Loucy (cell line): ENCODE results near the gene IL6R.

Experiments
- H2AFZ ChIP-seq: fragments of 200-600 bp; sonication (generic); 2 replicates; pipeline ENCODE4 v1.6.0; 2016; ENCODE audit warnings: antibody characterized with exemption, mild to moderate bottlenecking, low read length, moderate library complexity
- H3F3A ChIP-seq: fragments of 200-600 bp; 2 replicates; pipeline ENCODE4 v1.6.0; 2016; ENCODE audit warnings: antibody characterized with exemption, low read depth, mild to moderate bottlenecking
- H3K27me3 ChIP-seq: fragments of 200-600 bp; sonication (generic); 2 replicates; pipeline ENCODE4 v1.6.1; 2014; ENCODE audit warnings: low read length, mild to moderate bottlenecking; ENCODE audit not compliant: insufficient read depth, poor library complexity, severe bottlenecking
- H3K36me3 ChIP-seq: fragments of 200-600 bp; sonication (generic); 2 replicates; pipeline ENCODE4 v1.6.1; 2016; ENCODE audit warnings: low read length; ENCODE audit not compliant: insufficient read depth
- H3K4me1 ChIP-seq: fragments of 200-600 bp; sonication (generic); 2 replicates; pipeline ENCODE4 v1.5.1; 2014; ENCODE audit warnings: low read length, mild to moderate bottlenecking; ENCODE audit not compliant: insufficient read depth, poor library complexity, severe bottlenecking
- H3K4me2 ChIP-seq: fragments of 200-600 bp; sonication (generic); 2 replicates; pipeline ENCODE4 v1.6.0; 2014; ENCODE audit warnings: antibody characterized with exemption, low read length, low read depth, mild to moderate bottlenecking; ENCODE audit not compliant: poor library complexity, severe bottlenecking
- H3K4me3 ChIP-seq: fragments of 200-600 bp; sonication (generic); 2 replicates; pipeline ENCODE4 v1.5.1; 2014; ENCODE audit warnings: low read length, mild to moderate bottlenecking, mixed read lengths; ENCODE audit not compliant: poor library complexity, severe bottlenecking
- H3K79me2 ChIP-seq: fragments of 200-600 bp; sonication (generic); 2 replicates; pipeline ENCODE4 v1.6.1; 2014; ENCODE audit warnings: low read length; ENCODE audit not compliant: insufficient read depth
- H3K9ac ChIP-seq: fragments of 200-600 bp; sonication (generic); 2 replicates; pipeline ENCODE4 v1.6.0; 2014; ENCODE audit warnings: mild to moderate bottlenecking, low read depth, low read length, moderate library complexity; ENCODE audit not compliant: poor library complexity, severe bottlenecking
- H3K9me2 ChIP-seq: fragments of 200-600 bp; sonication (generic); replicated peaks from 2 replicates; pipeline ENCODE4 v1.6.1; 2016; ENCODE audit warnings: low read depth, low read length, mixed read lengths
- H3K9me3 ChIP-seq: fragments of 200-600 bp; sonication (generic); 2 replicates; pipeline ENCODE4 v1.6.1; 2014; ENCODE audit warnings: mild to moderate bottlenecking, antibody characterized with exemption, low read length, low read depth; ENCODE audit not compliant: insufficient read depth
- H4K20me1 ChIP-seq: fragments of 200-600 bp; sonication (generic); 2 replicates; pipeline ENCODE4 v1.6.0; 2014; ENCODE audit warnings: antibody characterized with exemption, low read length, mild to moderate bottlenecking; ENCODE audit not compliant: insufficient read depth, poor library complexity, severe bottlenecking
- EZH2phosphoT487 ChIP-seq: fragments of 200-600 bp; IDR thresholded peaks from 2 replicates; pipeline ENCODE4 v1.6.1; 2018; ENCODE audit warnings: antibody characterized with exemption, mild to moderate bottlenecking, moderate library complexity, borderline replicate concordance
- TF ChIP-seq, protein P1 (sequence below): fragments of 200-600 bp; sonication (generic); conservative IDR thresholded peaks from 2 replicates; pipeline ENCODE4 v1.5.1; 2014; ENCODE audit warnings: mild to moderate bottlenecking, antibody characterized with exemption, low read length

The IL6R gene

DNA sequence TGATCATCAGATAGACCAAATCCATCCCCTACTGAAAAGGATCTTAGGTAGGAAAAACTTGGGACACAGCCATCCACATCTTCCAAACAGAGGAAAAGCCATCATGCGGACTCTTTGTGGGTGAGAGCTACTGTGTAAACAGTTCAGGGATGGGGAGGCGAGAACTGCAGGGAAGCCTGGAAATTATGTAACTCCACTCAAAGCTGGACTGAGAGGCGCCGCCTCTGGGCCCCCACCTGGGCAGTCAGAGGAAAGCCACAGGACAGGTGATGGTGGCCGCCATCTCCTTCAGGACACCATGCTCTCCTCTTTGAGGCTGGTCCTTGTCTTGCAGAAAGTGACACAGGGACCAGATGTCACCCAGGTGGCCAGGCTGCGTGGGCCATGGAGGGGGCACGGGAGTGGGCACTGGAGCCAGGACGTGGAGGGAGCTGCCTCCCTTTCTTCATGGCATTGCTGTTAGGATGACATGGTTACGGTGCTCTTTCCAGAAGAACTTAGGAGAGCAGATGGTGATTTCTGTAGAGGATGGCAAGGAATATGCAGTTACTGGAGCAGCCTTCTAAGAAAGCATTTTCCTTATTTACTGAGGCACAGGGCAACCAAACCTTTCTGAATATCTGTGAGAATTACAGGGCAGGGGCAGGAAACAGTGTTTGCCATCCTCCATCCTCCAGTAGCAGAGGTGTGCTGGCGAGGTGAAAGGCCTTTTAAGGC is 64.9 kb downstream of the IL6R start:
- H3K79me2 ChIP-seq: no peaks in the 10 kb centered on the region
- H3K9me2 ChIP-seq: no peaks in the 10 kb centered on the region
- H3F3A ChIP-seq: no peaks in the 10 kb centered on the region
- no peaks in the 10 kb centered on the region for H4K20me1 ChIP-seq
- no peak overlapping the region for H3K4me2 ChIP-seq
- H3K36me3 ChIP-seq: no peaks in the 10 kb centered on the region
- H2AFZ ChIP-seq: no peak overlapping the region
- no peak overlapping the region for H3K4me3 ChIP-seq
- no peaks in the 10 kb centered on the region for H3K9me3 ChIP-seq
- peaks cover 21% of the 10 kb centered on the region for H3K4me1 ChIP-seq
- TF ChIP-seq, protein P1, sequence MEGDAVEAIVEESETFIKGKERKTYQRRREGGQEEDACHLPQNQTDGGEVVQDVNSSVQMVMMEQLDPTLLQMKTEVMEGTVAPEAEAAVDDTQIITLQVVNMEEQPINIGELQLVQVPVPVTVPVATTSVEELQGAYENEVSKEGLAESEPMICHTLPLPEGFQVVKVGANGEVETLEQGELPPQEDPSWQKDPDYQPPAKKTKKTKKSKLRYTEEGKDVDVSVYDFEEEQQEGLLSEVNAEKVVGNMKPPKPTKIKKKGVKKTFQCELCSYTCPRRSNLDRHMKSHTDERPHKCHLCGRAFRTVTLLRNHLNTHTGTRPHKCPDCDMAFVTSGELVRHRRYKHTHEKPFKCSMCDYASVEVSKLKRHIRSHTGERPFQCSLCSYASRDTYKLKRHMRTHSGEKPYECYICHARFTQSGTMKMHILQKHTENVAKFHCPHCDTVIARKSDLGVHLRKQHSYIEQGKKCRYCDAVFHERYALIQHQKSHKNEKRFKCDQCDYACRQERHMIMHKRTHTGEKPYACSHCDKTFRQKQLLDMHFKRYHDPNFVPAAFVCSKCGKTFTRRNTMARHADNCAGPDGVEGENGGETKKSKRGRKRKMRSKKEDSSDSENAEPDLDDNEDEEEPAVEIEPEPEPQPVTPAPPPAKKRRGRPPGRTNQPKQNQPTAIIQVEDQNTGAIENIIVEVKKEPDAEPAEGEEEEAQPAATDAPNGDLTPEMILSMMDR: no peak
- no peak for TF ChIP-seq EZH2phosphoT487
- H3K27me3 ChIP-seq: no peaks in the 10 kb centered on the region
- H3K9ac ChIP-seq: no peak overlapping the region

DNA sequence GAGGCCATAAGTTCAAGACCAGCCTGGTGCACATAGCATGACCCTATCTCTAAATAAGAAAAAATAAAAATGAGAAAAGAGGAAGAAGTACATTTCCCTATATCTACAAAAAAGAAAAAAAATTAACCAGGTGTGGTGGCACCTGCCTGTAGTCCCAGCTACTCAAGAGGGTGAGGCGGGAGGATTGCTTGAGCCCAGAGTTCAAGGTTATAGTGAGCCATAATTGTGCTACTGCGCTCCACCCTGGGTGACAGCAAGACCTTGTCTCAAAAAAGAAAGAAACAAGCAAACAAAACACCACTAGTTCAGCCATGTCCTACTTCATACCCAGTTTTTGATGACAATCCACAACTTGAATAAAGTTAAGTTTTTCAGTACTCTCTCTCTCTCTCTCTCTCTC is 66.2 kb downstream of the IL6R start:
- H3K36me3 ChIP-seq: no peaks in the 10 kb centered on the region
- no peak overlapping the region for H3K9ac ChIP-seq
- H2AFZ ChIP-seq: no peak overlapping the region
- H3K4me1 ChIP-seq: peaks cover 9% of the 10 kb centered on the region
- H3K9me2 ChIP-seq: no peaks in the 10 kb centered on the region
- H3K4me3 ChIP-seq: no peak overlapping the region
- H3K4me2 ChIP-seq: no peak overlapping the region
- no peak for TF ChIP-seq EZH2phosphoT487
- TF ChIP-seq, protein P1: no peak
- H3K27me3 ChIP-seq: no peaks in the 10 kb centered on the region
- H3F3A ChIP-seq: no peaks in the 10 kb centered on the region
- H4K20me1 ChIP-seq: no peaks in the 10 kb centered on the region
- no peaks in the 10 kb centered on the region for H3K9me3 ChIP-seq
- no peaks in the 10 kb centered on the region for H3K79me2 ChIP-seq

DNA sequence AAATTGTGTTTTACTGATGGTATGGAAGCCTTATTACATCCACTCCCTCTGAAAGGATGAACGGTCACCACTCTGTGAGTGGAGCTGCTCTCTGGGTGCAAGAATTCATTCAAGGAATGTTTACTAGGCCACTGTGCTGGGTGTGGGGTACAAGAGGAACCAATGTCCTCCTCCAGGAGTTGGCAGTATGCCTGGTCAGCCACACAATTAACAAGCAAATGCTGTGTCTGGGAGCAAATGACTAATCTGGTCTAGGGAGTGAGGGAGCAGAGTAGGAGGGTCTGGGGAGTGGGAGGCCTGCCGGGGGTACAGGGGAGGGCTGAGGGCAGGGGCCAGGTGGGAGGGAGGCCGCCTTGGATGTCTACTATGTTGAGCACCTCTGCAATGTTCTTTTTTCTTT is 69.7 kb downstream of the IL6R start:
- H3K36me3 ChIP-seq: no peaks in the 10 kb centered on the region
- peaks cover 9% of the 10 kb centered on the region for H3K4me1 ChIP-seq
- no peaks in the 10 kb centered on the region for H3K79me2 ChIP-seq
- H3F3A ChIP-seq: no peaks in the 10 kb centered on the region
- no peaks in the 10 kb centered on the region for H3K27me3 ChIP-seq
- H3K9ac ChIP-seq: no peak overlapping the region
- no peaks in the 10 kb centered on the region for H4K20me1 ChIP-seq
- TF ChIP-seq, protein P1: no peak
- TF ChIP-seq EZH2phosphoT487: no peak
- H2AFZ ChIP-seq: no peak overlapping the region
- no peaks in the 10 kb centered on the region for H3K9me3 ChIP-seq
- no peaks in the 10 kb centered on the region for H3K9me2 ChIP-seq
- H3K4me2 ChIP-seq: no peak overlapping the region
- H3K4me3 ChIP-seq: no peak overlapping the region
